GM12801 (cell line): ENCODE results near the gene ZNF775.

ENCODE experiments used
- CTCF ChIP-seq: IDR thresholded peaks from one replicate; pipeline ENCODE4 v1.5.1; 2011; ENCODE audit warnings: control low read depth; ENCODE audit not compliant: insufficient read length; ENCODE audit errors: extremely low read depth

Gene ZNF775

DNA sequence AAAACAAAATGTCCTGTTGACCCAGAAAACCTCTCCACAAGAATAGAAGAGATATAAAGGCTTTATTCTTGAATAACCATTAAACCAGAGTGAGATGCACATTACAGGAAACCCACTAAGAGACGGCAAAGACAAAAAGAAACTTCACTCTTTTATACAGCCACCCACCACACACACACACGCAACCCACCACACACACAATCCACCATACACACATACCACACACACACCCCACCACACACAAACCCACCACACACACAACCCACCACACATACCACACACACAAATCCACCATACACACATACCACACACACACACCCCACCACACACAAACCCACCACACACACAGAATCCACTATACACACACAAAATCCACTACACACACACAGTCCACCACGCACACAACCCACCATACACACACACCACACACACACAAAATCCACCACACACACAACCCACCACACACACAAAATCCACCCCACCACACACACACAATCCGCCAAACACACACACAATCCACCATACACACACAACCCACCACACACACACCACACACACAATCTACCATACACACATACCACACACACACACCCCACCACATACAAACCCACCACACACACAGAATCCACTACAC is 20.0 kb upstream of the ZNF775 start:
- TF ChIP-seq CTCF = no peak

DNA sequence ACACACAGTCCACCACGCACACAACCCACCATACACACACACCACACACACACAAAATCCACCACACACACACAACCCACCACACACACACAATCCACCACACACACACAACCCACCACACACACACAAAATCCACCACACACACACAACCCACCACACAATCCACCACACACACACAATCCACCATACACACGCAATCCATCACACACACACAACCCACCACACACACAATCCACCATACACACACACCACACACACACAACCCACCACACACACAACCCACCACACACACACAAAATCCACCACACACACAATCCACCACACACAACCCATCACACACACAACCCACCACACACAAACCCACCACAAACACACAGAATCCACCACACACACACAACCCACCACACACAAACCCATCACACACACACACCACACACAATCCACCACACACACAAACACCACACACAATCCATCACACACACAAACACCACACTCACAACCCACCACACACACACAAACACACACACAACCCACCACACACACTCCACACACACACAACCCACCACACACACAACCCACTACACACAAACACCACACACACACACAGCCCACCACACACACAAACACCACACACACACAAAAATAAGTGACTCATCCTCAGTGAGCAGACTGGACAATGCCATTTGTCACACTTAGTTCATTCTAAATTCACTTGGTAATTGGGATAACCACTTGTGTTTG is 19.3 kb upstream of the ZNF775 start:
- TF ChIP-seq CTCF = no peak

GRCh38 chr7:150360363-150361058 is 18.6 kb upstream of the ZNF775 start:
- no peak for TF ChIP-seq CTCF

DNA sequence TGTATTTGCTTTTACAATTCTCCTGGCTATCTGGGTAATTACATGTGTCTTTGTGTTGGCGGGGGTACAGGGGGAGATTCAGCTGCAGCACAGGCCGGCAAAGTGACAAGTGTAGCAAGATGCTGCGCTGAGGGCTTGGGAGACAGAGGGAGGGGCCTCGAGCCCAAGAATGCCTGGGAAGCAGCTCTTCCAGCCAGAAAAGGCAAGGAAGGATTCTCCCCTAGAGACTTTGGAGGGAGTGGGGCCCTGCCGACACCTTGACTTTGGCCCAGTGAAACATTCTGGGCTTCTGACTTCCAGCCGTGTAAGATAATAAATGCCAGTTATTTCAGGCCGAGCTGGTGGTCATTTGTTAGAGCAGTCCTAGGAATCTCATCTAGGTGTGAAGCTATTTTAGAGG is 17.7 kb upstream of the ZNF775 start:
- no peak for TF ChIP-seq CTCF

- TF ChIP-seq CTCF = no peak
These were observed 17.1 kb upstream of the ZNF775 start for GRCh38 chr7:150361807-150362621.

DNA sequence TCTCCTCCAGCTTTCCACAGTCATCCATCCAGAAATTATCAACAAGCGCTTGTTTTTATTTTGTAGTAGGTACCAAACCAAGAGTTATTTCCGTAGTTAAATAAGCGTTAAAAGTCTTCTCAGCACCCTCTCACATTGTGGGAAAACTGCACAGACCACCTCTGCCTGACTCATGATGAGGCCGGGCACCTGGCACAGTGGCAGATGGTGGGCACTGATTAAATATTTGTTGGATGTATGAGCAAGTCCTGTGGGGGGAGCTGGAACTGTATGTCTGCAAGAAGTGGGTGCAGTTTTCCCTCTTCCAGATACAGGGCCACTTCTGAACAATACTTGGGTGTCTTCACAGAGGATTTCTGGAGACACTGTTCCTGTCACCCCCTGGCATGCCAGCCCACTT is 15.8 kb upstream of the ZNF775 start:
- TF ChIP-seq CTCF = no peak

DNA sequence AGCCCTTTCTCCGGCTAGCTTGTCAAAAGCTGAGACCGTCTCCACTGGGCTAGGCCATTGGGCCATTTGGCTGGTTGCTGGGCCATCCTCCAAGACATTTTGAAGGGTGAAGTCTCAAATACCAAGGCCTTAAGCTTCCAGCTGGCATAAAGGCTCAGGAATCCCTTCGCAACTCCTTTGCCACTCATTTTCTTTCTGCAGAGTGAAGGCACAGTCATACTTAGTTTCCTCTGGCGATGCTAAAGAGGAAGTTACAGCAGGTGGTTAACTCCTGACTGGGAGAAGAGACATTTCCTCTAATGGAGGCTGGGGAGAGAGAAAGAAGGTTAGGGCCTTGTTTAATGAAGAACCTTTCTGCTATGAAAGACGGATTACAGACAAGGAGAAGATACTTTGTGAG is 15.3 kb upstream of the ZNF775 start:
- TF ChIP-seq CTCF = no peak
